SJSA1 (cell line): ENCODE results near the gene C6orf47. TPM values are rescaled to one million over a fixed set of nuclear protein-coding genes. Genes with fewer than 3 reads are reported as not detected.

ENCODE experiments used
- DNase-seq, 2 experiments: peaks; one replicate each; pipeline ENCODE4 v3.0.0-alpha.2; 2015 to 2020; ENCODE audit warnings: low spot score in 2 of 2, low read depth in 1 of 2
- H3K27ac ChIP-seq: fragments of 250-450 bp; sonication (Bioruptor Pico); 2 replicates; pipeline ENCODE4 v1.5.1; 2020; ENCODE audit warnings: mild to moderate bottlenecking, moderate library complexity
- H3K27me3 ChIP-seq: fragments of 250-450 bp; sonication (Bioruptor Pico); replicated peaks from 2 replicates; pipeline ENCODE4 v1.5.1; 2020; ENCODE audit warnings: mild to moderate bottlenecking, moderate library complexity
- H3K36me3 ChIP-seq: fragments of 250-450 bp; sonication (Bioruptor Pico); 2 replicates; pipeline ENCODE4 v1.5.1; 2020; ENCODE audit warnings: mild to moderate bottlenecking
- H3K4me1 ChIP-seq: fragments of 250-450 bp; sonication (Bioruptor Pico); replicated peaks from 2 replicates; pipeline ENCODE4 v1.6.1; 2021; ENCODE audit warnings: mild to moderate bottlenecking
- H3K4me3 ChIP-seq: fragments of 250-450 bp; sonication (Bioruptor Pico); 2 replicates; pipeline ENCODE4 v1.5.1; 2020; ENCODE audit warnings: mild to moderate bottlenecking
- H3K9me3 ChIP-seq: fragments of 250-450 bp; sonication (Bioruptor Pico); replicated peaks from 2 replicates; pipeline ENCODE4 v1.5.1; 2020; ENCODE audit warnings: mild to moderate bottlenecking
- total RNA-seq: library from RNA; depleted of rRNA; stranded (reverse); fragments of >200 nt; shearing (Covaris generic); gene quantifications from 2 replicates; pipeline ENCODE4 v1.2.3, GENCODE V29; 2014

The C6orf47 gene
- total RNA-seq, 1 experiment from 2014 or later, result 23.7 TPM

DNA sequence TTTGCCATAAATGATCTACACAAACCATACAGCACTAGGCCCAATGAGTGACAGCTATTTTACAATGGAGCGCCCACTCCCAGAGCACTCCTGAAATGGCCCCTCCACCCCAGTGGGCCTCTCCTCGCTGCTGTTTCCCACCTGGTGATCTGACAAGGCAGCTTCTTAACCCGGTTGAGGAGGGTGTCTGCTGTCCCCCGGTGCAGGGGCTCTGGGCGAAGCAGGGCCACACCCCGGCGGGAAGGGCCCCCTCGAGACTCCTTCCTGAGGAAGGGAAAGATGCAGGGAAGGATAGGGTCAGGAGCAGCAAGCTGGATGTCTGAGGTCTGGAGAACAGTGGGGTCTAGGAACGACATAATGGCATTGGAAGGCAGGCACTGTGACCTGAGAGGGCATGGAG lies 32.3 kb upstream of the C6orf47 start:
- Histone ChIP-seq H3K27ac (no peak overlapping the region), H3K27me3 (no peaks in the 10 kb centered on the region), H3K36me3 (peaks cover 77% of the 10 kb centered on the region), H3K4me1 (no peaks in the 10 kb centered on the region), H3K9me3 (no peaks in the 10 kb centered on the region), H3K4me3 (no peak overlapping the region)
- DNase-seq, result no peak

DNA sequence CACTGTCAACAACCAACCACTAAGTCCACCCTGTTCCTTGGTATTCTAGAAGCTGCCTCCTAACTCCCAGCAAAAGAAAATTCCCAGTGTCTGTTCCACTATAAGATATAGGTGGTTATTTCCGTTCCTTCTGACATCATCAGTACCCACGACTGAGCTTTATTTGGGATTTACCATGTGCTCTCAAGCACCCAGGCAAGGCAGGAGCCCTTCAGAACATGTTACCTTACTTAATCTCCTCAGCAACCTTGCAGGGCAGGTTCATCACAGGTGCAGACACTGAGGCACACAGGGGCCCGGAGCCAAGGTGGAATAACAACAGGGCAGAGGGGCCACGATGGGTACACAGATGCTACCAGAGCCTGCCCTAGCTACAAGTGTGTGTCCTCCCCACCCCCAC lies 31.8 kb upstream of the C6orf47 start:
- Histone ChIP-seq H3K27ac (no peak overlapping the region), H3K4me3 (no peak overlapping the region), H3K27me3 (no peaks in the 10 kb centered on the region), H3K9me3 (no peaks in the 10 kb centered on the region), H3K36me3 (peaks cover 75% of the 10 kb centered on the region), H3K4me1 (no peaks in the 10 kb centered on the region)
- DNase-seq, result no peak

DNA sequence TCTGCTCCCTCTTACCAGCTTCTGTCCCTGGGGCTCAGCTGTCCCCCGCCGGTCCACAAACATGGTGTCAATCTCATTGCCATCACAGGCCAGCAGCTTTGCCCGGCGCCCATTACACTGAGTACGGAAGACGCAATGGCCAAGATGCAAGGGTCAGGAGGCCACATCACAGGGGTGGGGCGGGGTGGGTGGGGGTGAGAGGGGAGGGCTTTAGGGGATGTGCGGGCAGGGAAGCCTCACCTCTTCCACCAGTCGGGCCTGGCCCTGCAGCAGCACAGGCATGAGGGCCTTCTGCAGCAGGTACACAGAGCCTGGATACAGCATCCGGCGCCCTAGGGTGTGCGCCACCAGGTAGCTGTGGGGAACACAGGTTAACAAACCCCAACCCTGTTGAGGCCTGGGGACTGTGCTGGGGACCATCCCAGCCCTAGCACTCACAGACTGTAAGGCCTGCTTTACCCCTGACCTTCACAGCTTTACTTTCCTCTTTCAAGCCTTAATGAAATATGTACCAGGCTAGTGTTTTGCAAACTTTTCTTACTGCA lies 31.1 kb upstream of the C6orf47 start:
- no peak for DNase-seq

GRCh38 chr6:31691078-31691463 lies 30.5 kb upstream of the C6orf47 start:
- Histone ChIP-seq H3K9me3 (no peaks in the 10 kb centered on the region), H3K4me3 (no peak overlapping the region), H3K27me3 (no peaks in the 10 kb centered on the region), H3K36me3 (peaks cover 78% of the 10 kb centered on the region), H3K4me1 (no peaks in the 10 kb centered on the region), H3K27ac (no peak overlapping the region)
- DNase-seq, result no peak

More for the DNA sequence above, 31.1 kb upstream of the C6orf47 start:
- H3K4me3 ChIP-seq, result no peak overlapping the region
- H3K4me1 ChIP-seq, result no peaks in the 10 kb centered on the region
- H3K9me3 ChIP-seq, result no peaks in the 10 kb centered on the region
- no peaks in the 10 kb centered on the region for H3K27me3 ChIP-seq
- no peak overlapping the region for H3K27ac ChIP-seq
- peaks cover 75% of the 10 kb centered on the region for H3K36me3 ChIP-seq

DNA sequence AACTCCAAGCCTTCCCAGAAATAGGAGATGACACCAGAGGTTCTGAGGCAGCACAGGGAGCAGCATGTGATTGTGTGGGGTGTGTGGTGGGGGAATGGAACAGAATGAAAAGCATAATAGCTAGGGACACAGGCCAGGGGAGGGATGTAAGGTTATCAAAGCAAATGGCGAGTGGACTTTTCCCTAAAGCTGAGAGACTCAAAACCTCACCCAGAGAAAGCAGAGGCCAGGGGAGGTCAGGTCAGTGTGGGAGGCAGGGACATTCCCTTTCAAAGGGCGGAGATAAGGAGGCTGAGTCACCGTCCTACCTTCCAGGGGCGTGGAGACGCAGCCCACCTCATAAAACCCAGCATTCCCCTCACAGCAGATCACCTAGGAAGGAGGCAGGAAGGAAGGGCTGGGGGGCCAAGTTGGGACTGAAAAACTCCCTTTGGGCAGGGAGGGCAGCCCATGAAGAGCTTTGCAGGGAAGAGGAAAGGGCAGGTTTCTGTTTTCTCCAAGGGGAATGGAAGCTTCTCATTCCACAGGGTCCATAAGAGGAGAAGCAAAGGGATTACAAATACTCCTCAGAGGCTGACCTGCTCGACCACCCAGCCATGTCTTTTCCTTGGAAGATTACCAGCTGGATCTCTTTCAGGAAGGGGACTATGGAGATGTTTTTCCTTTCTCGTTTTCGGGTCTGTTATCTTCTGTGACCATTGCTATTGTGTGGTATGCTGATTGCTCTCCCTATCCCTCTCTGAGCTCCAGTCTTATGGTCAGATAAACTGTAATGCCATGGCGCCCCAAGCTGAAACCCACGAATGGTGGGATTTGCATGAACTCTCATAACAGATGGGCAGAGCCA lies 29.9 kb upstream of the C6orf47 start:
- Histone ChIP-seq H3K9me3 (no peaks in the 10 kb centered on the region), H3K27ac (no peak overlapping the region), H3K4me3 (no peak overlapping the region), H3K4me1 (no peaks in the 10 kb centered on the region), H3K36me3 (peaks cover 74% of the 10 kb centered on the region), H3K27me3 (no peaks in the 10 kb centered on the region)
- DNase-seq, result no peak

GRCh38 chr6:31689249-31690110 lies 28.9 kb upstream of the C6orf47 start:
- DNase-seq, result no peak
- H3K27ac ChIP-seq, result no peak overlapping the region
- H3K4me3 ChIP-seq, result no peak overlapping the region
- no peaks in the 10 kb centered on the region for H3K9me3 ChIP-seq
- peaks cover 69% of the 10 kb centered on the region for H3K36me3 ChIP-seq
- H3K4me1 ChIP-seq, result no peaks in the 10 kb centered on the region
- no peaks in the 10 kb centered on the region for H3K27me3 ChIP-seq

- no peaks in the 10 kb centered on the region for H3K27me3 ChIP-seq
- no peak overlapping the region for H3K27ac ChIP-seq
- H3K9me3 ChIP-seq, result no peaks in the 10 kb centered on the region
- no peaks in the 10 kb centered on the region for H3K4me1 ChIP-seq
- no peak overlapping the region for H3K4me3 ChIP-seq
- no peak for DNase-seq
- peaks cover 57% of the 10 kb centered on the region for H3K36me3 ChIP-seq
These were observed 27.5 kb upstream of the C6orf47 start for GRCh38 chr6:31687860-31688693.

DNA sequence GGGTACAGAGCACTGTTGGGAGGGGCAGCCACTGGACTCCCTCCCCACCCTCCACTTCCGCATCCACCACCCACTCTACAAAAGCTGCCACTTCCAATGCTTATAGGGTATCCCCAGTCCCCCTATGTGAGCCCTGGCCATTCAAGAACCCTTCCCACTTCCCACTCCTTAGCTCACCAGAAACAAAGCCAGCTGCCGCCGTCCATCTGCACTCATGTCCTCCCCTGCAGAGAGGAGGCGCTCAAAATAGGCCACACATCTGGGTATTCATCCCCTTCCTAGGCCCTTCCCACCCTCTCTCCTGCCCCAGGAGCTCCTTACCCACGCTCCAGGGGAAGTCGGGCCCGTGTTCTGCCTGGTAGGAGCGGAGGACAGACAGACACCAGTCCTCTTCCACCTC lies 26.7 kb upstream of the C6orf47 start:
- H3K9me3 ChIP-seq, result no peaks in the 10 kb centered on the region
- H3K27ac ChIP-seq, result no peak overlapping the region
- peaks cover 52% of the 10 kb centered on the region for H3K36me3 ChIP-seq
- DNase-seq, result no peak
- H3K27me3 ChIP-seq, result no peaks in the 10 kb centered on the region
- H3K4me1 ChIP-seq, result no peaks in the 10 kb centered on the region
- H3K4me3 ChIP-seq, result no peak overlapping the region

DNA sequence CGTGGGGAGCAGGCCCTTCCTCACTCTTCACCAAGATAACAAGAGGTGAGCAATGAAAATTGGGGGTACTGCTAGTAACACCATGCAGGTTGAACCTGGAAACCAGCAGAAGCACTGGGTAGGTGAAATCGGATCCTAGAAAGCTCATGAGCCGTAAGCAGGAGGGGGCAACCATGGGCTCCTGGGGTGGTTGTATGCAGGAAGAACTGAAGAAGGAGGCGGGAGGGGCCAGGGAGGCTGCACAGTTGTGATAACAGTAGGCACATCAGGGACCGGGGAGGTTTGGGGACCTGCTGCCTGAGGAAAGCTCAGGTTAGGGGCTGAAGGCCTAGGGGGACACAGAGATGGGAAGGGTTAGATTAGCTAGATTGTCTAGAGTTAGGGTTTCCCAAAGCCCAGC lies 25.9 kb upstream of the C6orf47 start:
- Histone ChIP-seq H3K36me3 (peaks cover 45% of the 10 kb centered on the region), H3K9me3 (no peaks in the 10 kb centered on the region)

GRCh38 chr6:31683591-31683990 lies 23.0 kb upstream of the C6orf47 start:
- peaks cover 26% of the 10 kb centered on the region for H3K36me3 ChIP-seq
- peaks cover 11% of the 10 kb centered on the region for H3K4me1 ChIP-seq
- no peak overlapping the region for H3K4me3 ChIP-seq

More for the DNA sequence above, 25.9 kb upstream of the C6orf47 start:
- H3K27ac ChIP-seq, result no peak overlapping the region
- no peak for DNase-seq
- no peaks in the 10 kb centered on the region for H3K27me3 ChIP-seq
- H3K4me3 ChIP-seq, result no peak overlapping the region
- peaks cover under 1% of the 10 kb centered on the region for H3K4me1 ChIP-seq

DNA sequence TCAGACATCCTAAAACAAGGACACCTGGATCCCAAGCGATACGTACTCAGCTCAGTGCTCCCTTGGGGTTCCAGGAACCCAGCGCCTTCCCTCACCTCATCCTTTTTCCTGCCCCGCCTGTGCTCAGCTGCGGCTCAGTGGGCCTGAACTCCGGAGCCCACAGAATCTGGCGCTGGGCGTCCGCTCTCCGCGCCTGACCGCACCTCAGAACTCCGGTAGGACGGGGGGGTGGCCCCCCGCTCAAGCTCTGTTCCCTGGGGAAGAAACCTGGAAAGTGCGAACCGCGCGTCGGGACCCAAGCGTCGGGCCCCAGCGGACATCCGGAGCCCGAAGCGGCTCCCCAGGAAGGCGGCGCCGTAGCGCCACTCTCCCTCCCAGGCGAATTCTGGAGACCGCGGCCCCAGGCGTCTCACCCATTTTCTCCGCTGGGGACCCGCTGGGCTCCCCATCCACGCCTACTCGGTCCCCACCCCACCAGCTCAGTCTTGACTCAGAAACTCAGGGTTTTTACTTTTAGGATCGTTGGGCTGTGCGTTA lies 20.6 kb upstream of the C6orf47 start:
- peak in 1 of 2 experiments; percentile 56 for DNase-seq
- no peaks in the 10 kb centered on the region for H3K27me3 ChIP-seq
- no peaks in the 10 kb centered on the region; the same call in 1 of the 2 replicates for H3K9me3 ChIP-seq
- no peak overlapping the region for H3K27ac ChIP-seq
- H3K36me3 ChIP-seq, result peaks cover 5% of the 10 kb centered on the region
- peaks cover 11% of the 10 kb centered on the region for H3K4me1 ChIP-seq
- H3K4me3 ChIP-seq, result peak overlapping the region; percentile 36

More at GRCh38 chr6:31683591-31683990, 23.0 kb upstream of the C6orf47 start:
- DNase-seq, result no peak
- H3K9me3 ChIP-seq, result no peaks in the 10 kb centered on the region
- no peak overlapping the region for H3K27ac ChIP-seq
- no peaks in the 10 kb centered on the region for H3K27me3 ChIP-seq

DNA sequence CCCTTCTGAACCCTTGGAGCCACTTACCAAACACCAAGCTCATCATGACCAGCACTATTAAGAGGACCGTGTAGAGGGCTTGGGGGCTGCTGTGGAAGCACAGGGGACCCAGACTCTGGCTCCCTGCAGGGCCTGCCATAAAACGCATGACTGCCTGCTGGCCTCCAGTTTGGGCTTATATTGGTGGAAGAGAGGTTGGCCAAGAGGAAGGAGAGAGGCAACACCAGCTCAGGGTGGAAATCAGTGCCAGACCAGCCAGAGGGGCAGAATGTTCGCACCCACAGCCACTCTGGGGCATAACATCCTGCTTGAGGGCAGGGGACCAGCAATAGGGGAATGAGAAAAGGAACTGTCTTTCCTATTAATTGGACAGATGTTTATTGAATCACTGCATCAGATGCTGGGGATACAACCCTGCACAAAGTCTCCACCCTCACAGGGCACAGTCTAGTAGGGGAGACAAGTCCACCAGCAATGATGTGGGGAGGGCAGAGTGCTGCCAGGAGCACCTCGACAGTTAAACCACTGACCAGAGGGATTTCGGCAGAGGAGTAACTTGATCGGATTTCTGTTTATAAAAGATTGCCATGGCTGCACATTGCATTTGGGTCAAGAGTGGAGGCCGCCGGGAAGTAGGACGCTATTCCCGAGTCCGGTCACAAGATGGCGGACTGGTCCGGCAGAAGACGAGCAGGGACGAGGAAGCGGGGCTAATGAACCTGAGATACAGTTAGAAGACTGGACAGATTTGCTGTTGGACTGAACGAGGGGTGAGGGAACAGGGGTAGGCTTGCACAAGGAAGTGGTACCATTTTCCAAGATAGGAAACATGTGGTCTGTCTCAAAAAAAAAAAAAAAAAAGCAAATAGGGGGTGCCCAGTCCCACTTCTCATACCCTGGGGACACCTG lies 19.9 kb upstream of the C6orf47 start, which contains the start of gene LY6G5C:
Gene LY6G5C (minus strand): TSS at position 842 of the 909 bp plus-strand sequence. CDS start 694 bp downstream, at position 148.
- no peaks in the 10 kb centered on the region; the same call in 1 of the 2 replicates for H3K9me3 ChIP-seq
- H3K27me3 ChIP-seq, result no peaks in the 10 kb centered on the region
- peaks cover 11% of the 10 kb centered on the region for H3K4me1 ChIP-seq
- DNase-seq, result peak; percentile 74 to 86
- H3K36me3 ChIP-seq, result peaks cover 6% of the 10 kb centered on the region
- H3K27ac ChIP-seq, result no peak within 1 kb of the TSS
- H3K4me3 ChIP-seq, result peak within 1 kb of the TSS; percentile 36
